ENCODE results near the gene C1S. TPM values are rescaled to one million over a fixed set of nuclear protein-coding genes. Genes with fewer than 3 reads are reported as not detected.

C1S gene
- total RNA-seq, 4 donors from 2014 or later = 25.2 to 375 (median 110) TPM

DNA sequence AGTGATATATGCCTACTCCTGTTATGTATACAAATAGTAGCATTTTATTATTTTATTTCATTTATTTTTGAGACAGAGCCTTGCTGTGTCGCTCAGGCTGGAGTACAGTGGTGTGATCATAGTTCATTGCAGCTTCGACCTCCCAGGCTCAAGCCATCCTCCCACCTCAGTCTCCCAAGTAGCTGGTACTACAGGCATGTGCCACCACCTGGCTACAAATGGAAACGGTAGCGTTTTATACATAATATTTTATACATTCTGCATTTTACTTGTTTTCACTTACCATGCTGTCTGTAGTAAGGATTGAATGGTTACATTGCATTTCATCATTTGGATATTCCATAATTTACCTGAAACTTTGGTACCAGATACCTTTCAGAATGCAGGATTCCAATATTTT, 17.6 kb downstream of the C1S start:
- whole genome bisulfite sequencing, 2 donors = 58 to 60% methylated on average over 4 of the region's 4 CpGs
- Histone ChIP-seq H3K36me3 (peaks cover 0 to 29% (median 13%) of the 10 kb centered on the region in 3 donors), H3K27ac (no peak overlapping the region), H3K4me1 (peaks cover 19 to 45% (median 25%) of the 10 kb centered on the region in 3 donors), H3K4me3 (no peak overlapping the region), H3K9me3 (no peaks in the 10 kb centered on the region), H3K27me3 (no peaks in the 10 kb centered on the region)
- no peak for DNase-seq
- no peak for TF ChIP-seq POLR2A (IDR thresholded peaks at IDR 0.05)
- TF ChIP-seq, protein P1, sequence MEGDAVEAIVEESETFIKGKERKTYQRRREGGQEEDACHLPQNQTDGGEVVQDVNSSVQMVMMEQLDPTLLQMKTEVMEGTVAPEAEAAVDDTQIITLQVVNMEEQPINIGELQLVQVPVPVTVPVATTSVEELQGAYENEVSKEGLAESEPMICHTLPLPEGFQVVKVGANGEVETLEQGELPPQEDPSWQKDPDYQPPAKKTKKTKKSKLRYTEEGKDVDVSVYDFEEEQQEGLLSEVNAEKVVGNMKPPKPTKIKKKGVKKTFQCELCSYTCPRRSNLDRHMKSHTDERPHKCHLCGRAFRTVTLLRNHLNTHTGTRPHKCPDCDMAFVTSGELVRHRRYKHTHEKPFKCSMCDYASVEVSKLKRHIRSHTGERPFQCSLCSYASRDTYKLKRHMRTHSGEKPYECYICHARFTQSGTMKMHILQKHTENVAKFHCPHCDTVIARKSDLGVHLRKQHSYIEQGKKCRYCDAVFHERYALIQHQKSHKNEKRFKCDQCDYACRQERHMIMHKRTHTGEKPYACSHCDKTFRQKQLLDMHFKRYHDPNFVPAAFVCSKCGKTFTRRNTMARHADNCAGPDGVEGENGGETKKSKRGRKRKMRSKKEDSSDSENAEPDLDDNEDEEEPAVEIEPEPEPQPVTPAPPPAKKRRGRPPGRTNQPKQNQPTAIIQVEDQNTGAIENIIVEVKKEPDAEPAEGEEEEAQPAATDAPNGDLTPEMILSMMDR (IDR thresholded peaks at IDR 0.05) = no peak
- intact Hi-C loops (cut with DNase I) = no loop called here

DNA sequence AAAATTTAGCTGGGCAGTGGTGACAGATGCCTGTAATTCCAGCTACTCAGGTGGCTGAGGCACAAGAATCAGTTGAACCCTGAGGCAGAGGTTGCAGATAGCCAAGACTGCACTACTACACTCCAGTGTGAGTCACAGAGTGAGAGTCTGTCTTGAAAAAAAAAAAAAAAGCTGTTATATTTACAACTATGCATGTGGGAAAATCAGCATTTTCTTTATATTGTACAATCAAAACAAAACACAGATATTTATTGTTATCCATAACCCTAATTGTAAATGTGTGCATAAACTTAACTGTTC, 19.3 kb downstream of the C1S start:
- Histone ChIP-seq H3K36me3 (peaks cover 0 to 36% (median 16%) of the 10 kb centered on the region in 3 donors), H3K27ac (peak overlapping the region; percentile 78 to 92 (median 88)), H3K4me1 (peaks cover 19 to 45% (median 25%) of the 10 kb centered on the region in 3 donors), H3K9me3 (no peaks in the 10 kb centered on the region), H3K27me3 (no peaks in the 10 kb centered on the region), H3K4me3 (no peak overlapping the region)
- TF ChIP-seq POLR2A (IDR thresholded peaks at IDR 0.05) = no peak
- TF ChIP-seq, protein P1 (IDR thresholded peaks at IDR 0.05) = no peak
- no peak for DNase-seq
- intact Hi-C loops (cut with DNase I) = no loop called here

DNA sequence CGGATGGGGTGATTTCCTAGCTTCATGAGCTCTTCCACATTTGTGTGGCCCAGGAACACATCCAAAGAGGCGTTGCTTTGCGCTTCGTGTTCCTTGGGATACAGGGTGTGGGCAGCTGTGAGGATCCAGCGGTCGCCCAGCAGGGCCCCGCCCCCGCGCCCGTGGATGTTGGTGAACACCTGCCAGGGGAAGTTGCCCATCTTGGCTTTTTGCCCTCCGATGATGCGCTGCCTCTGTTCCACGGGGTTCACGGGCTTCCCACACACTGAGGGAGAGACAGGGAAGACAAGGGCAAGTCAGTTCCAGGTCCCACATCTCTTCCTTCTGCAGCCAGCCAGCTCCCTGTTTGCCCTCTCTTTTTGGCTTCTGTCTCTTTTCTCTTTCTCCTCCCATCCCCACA, 20.5 kb downstream of the C1S start:
- H3K27ac ChIP-seq = peak overlapping the region; percentile 70 to 92 (median 84)
- no peak for DNase-seq
- no peak for TF ChIP-seq POLR2A (IDR thresholded peaks at IDR 0.05)
- TF ChIP-seq, protein P1 (IDR thresholded peaks at IDR 0.05) = no peak
- no peaks in the 10 kb centered on the region for H3K9me3 ChIP-seq
- WGBS, 2 donors = 42 to 45% methylated on average over 4 to 13 of the region's 14 CpGs
- H3K4me3 ChIP-seq = no peak overlapping the region
- no peaks in the 10 kb centered on the region for H3K27me3 ChIP-seq
- peaks cover 0 to 49% (median 21%) of the 10 kb centered on the region in 3 donors for H3K36me3 ChIP-seq
- peaks cover 19 to 45% (median 25%) of the 10 kb centered on the region in 3 donors for H3K4me1 ChIP-seq
- intact Hi-C loops (cut with DNase I) = no loop called here

DNA sequence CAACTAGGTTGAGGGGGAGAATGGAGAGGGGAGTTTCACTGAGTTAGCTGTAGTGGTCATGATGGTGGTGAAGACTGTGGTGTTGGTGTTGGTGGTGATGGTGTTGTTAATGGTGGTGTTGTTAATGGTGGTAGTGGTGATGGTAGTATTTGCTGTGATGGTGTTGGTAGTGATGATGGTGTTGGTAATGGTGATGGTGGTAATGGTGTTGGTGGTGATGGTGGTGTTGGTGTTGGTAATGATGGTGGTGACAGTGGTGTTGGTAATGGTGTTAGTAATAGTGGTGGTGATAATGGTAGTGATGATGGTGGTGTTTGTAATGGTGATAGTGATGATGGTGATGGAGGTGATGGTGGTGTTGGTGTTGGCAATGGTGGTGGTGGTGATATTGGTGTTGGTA, 22.6 kb downstream of the C1S start:
- intact Hi-C loops (cut with DNase I) = no loop called here
- Histone ChIP-seq H3K36me3 (peaks cover 0 to 65% (median 22%) of the 10 kb centered on the region in 3 donors), H3K27ac (no peak overlapping the region), H3K4me1 (peaks cover 19 to 44% (median 25%) of the 10 kb centered on the region in 3 donors), H3K4me3 (no peak overlapping the region), H3K9me3 (no peaks in the 10 kb centered on the region), H3K27me3 (no peaks in the 10 kb centered on the region)
- TF ChIP-seq POLR2A (IDR thresholded peaks at IDR 0.05) = no peak
- TF ChIP-seq, protein P1 (IDR thresholded peaks at IDR 0.05) = no peak
- DNase-seq = no peak

DNA sequence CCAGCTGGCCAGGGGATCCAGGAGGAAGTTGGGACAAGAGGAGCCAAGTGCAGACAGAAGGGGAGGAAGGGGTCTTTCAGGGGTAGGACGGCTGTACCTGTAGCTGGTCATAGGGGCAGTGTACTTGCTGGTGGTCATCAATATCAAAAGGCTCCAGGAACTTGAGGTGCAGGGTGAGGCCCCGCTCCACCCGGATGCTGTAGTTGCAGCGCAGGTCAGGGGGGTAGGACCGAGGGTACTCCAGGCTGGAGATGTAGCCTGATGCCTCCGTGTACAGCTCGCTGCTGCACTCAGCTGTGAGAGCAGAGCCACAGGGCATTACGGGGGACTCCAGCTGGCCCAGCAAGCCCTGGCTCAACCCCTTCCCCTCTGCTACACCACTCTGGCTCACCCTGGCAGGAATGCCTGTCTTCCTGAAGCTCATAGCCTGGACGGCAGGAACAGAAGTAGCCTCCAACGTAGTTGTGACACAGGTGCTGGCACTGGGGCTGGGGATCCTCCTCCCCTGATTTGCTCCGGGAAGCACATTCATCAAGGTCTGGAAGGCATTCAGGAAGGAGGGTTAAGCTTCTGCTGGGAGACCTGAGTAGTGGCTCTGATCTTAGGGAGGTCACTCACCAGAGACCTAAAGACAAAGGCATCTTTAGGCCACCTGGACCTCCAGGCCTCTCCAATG, 28.8 kb downstream of the C1S start:
- H3K4me3 ChIP-seq = peak overlapping the region in 2 of 4 donors; percentile 53 to 68
- intact Hi-C loops (cut with DNase I) = no loop called here
- peaks cover 0 to 48% (median 14%) of the 10 kb centered on the region in 3 donors for H3K36me3 ChIP-seq
- no peaks in the 10 kb centered on the region for H3K27me3 ChIP-seq
- H3K27ac ChIP-seq = peak overlapping the region; percentile 78 to 92 (median 87)
- no peaks in the 10 kb centered on the region for H3K9me3 ChIP-seq
- peaks cover 18 to 56% (median 47%) of the 10 kb centered on the region in 3 donors for H3K4me1 ChIP-seq
- WGBS, 2 donors = 62 to 85% methylated on average over 6 to 10 of the region's 11 CpGs
- no peak for DNase-seq
- TF ChIP-seq POLR2A (IDR thresholded peaks at IDR 0.05) = no peak
- TF ChIP-seq, protein P1 (IDR thresholded peaks at IDR 0.05) = no peak

Measured in esophagus squamous epithelium (tissue), 5 donors.